Melanocyte of skin (primary cell): Measurements from ENCODE around the gene TBC1D30. TPM values are rescaled to one million over a fixed set of nuclear protein-coding genes. Genes with fewer than 3 reads are reported as not detected.

Experiments used
- total RNA-seq, 2 donors: library from RNA; depleted of rRNA; stranded (reverse); fragments of >200 nt; gene quantifications; 2 replicates each; pipeline ENCODE4 v1.2.3, GENCODE V29; 2012

TBC1D30 gene, protein sequence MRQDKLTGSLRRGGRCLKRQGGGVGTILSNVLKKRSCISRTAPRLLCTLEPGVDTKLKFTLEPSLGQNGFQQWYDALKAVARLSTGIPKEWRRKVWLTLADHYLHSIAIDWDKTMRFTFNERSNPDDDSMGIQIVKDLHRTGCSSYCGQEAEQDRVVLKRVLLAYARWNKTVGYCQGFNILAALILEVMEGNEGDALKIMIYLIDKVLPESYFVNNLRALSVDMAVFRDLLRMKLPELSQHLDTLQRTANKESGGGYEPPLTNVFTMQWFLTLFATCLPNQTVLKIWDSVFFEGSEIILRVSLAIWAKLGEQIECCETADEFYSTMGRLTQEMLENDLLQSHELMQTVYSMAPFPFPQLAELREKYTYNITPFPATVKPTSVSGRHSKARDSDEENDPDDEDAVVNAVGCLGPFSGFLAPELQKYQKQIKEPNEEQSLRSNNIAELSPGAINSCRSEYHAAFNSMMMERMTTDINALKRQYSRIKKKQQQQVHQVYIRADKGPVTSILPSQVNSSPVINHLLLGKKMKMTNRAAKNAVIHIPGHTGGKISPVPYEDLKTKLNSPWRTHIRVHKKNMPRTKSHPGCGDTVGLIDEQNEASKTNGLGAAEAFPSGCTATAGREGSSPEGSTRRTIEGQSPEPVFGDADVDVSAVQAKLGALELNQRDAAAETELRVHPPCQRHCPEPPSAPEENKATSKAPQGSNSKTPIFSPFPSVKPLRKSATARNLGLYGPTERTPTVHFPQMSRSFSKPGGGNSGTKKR
- under 1 TPM; under 0.01 to 0.33 TPM for total RNA-seq

DNA sequence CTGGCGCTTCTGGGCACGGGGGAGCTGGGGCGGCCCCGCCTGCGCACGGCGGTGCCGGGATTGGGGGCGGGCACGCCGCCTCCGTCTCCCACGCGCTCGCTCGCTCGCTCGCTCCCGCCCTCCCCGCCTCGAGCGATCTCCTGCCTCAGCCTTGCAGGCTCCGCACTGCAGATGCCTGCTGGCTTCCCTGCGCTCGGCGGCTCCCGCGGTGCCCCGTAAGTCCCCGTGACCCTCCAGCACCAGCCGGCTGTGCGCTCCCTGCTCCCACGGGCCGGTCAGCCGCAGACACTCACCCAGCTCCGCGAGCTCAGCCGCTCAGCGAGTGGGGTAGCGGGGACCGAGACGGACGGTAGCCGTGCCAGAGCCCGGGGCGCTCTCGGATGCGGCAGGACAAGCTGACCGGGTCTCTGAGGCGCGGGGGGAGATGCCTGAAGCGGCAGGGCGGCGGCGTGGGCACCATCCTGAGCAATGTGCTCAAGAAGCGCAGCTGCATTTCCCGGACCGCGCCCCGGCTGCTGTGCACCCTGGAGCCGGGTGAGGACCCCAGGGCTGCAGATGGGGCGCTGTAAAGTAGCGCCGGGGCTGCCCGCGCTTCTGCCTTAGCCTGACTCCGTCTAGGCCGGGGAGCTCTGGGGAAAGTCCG, at the start of gene TBC1D30:
Gene TBC1D30, plus strand, starts transcription at position 148 of the 643 bp plus-strand sequence. Its CDS starts 233 bp downstream, at position 381.

Other genes starting within 250 kb of the TBC1D30 start
- 10 to 100 TPM; 64.9 to 65.7 TPM for gene RASSF3, start 214.2 kb upstream of the TBC1D30 start, total RNA-seq
- gene GNS, start 65.2 kb upstream of the TBC1D30 start, total RNA-seq: 100 to 1,000 TPM; 147 to 186 TPM